Inferior parietal cortex (tissue), 1 donor: ENCODE measurements around the gene RELN.

Source experiments
- DNase-seq: peaks from one replicate; pipeline ENCODE4 v3.0.0-alpha.2; 2016; ENCODE audit errors: extremely low spot score

Gene RELN

GRCh38 chr7:103718482-103719061 lies 270.9 kb downstream of the RELN start:
- DNase-seq, result no peak

GRCh38 chr7:103717574-103717973 lies 271.9 kb downstream of the RELN start:
- no peak for DNase-seq

GRCh38 chr7:103715376-103716120 lies 273.9 kb downstream of the RELN start:
- DNase-seq, result no peak

- DNase-seq, result no peak
These were observed 275.0 kb downstream of the RELN start for GRCh38 chr7:103714376-103714927.

GRCh38 chr7:103712991-103713778 lies 276.3 kb downstream of the RELN start:
- DNase-seq, result no peak

GRCh38 chr7:103711413-103711812 lies 278.0 kb downstream of the RELN start:
- DNase-seq, result no peak

GRCh38 chr7:103710247-103710646 lies 279.2 kb downstream of the RELN start:
- DNase-seq, result no peak

- DNase-seq, result no peak
These were observed 282.7 kb downstream of the RELN start for GRCh38 chr7:103706805-103707204.

- DNase-seq, result no peak
These were observed 283.9 kb downstream of the RELN start for GRCh38 chr7:103705542-103705941.

GRCh38 chr7:103704701-103705100 lies 284.8 kb downstream of the RELN start:
- no peak for DNase-seq

- no peak for DNase-seq
These were observed 286.5 kb downstream of the RELN start for GRCh38 chr7:103702982-103703381.

- no peak for DNase-seq
These were observed 287.0 kb downstream of the RELN start for GRCh38 chr7:103702454-103702853.

GRCh38 chr7:103699032-103699431 lies 290.4 kb downstream of the RELN start:
- no peak for DNase-seq

- DNase-seq, result no peak
These were observed 291.4 kb downstream of the RELN start for GRCh38 chr7:103698064-103698463.

- DNase-seq, result no peak
These were observed 293.9 kb downstream of the RELN start for GRCh38 chr7:103695521-103695920.

- DNase-seq, result no peak
These were observed 295.2 kb downstream of the RELN start for GRCh38 chr7:103694304-103694703.

- no peak for DNase-seq
These were observed 298.2 kb downstream of the RELN start for GRCh38 chr7:103691291-103691690.

GRCh38 chr7:103690242-103690974 lies 299.1 kb downstream of the RELN start:
- no peak for DNase-seq

- DNase-seq, result no peak
These were observed 300.2 kb downstream of the RELN start for GRCh38 chr7:103689255-103689654.

- DNase-seq, result no peak
These were observed 301.5 kb downstream of the RELN start for GRCh38 chr7:103687951-103688350.

- no peak for DNase-seq
These were observed 302.2 kb downstream of the RELN start for GRCh38 chr7:103687272-103687671.

GRCh38 chr7:103686763-103687162 lies 302.7 kb downstream of the RELN start:
- no peak for DNase-seq
